H9 (cell line): ENCODE data around the gene SPR. TPM values are rescaled to one million over a fixed set of nuclear protein-coding genes. Genes with fewer than 3 reads are reported as not detected.
A peak's percentile ranks its signal among the peaks of the same experiment; 100 is the strongest.

ENCODE experiments used
- DNase-seq: peaks from one replicate; pipeline ENCODE4 v3.0.0-alpha.2; 2017
- H2AFZ ChIP-seq: one replicate; pipeline ENCODE4 v1.6.1; 2013; ENCODE audit warnings: mild to moderate bottlenecking, low read length, control low read depth, moderate library complexity
- H2AK5ac ChIP-seq: 2 replicates; pipeline ENCODE4 v1.6.1; 2013; ENCODE audit warnings: low read length, control low read depth, mixed read lengths; ENCODE audit not compliant: insufficient read length
- H2BK120ac ChIP-seq: one replicate; pipeline ENCODE4 v1.6.1; 2013; ENCODE audit warnings: low read depth, mild to moderate bottlenecking, low read length, control low read depth, inconsistent platforms; ENCODE audit not compliant: poor library complexity, severe bottlenecking
- H2BK12ac ChIP-seq: 2 replicates; pipeline ENCODE4 v1.6.1; 2013; ENCODE audit warnings: low read length, control low read depth, mixed read lengths, low read depth; ENCODE audit not compliant: insufficient read length
- H2BK15ac ChIP-seq: 2 replicates; pipeline ENCODE4 v1.6.1; 2013; ENCODE audit warnings: low read depth, low read length, control low read depth
- H2BK20ac ChIP-seq: one replicate; pipeline ENCODE4 v1.6.1; 2013; ENCODE audit warnings: low read depth, mild to moderate bottlenecking, low read length, control low read depth, inconsistent platforms; ENCODE audit not compliant: poor library complexity, severe bottlenecking
- H2BK5ac ChIP-seq: 2 replicates; pipeline ENCODE4 v1.6.1; 2013; ENCODE audit warnings: low read length, control low read depth, mixed read lengths; ENCODE audit not compliant: insufficient read length
- H3K14ac ChIP-seq: 2 replicates; pipeline ENCODE4 v1.6.1; 2013; ENCODE audit warnings: low read length, control low read depth; ENCODE audit not compliant: insufficient read depth
- H3K18ac ChIP-seq: 2 replicates; pipeline ENCODE4 v1.6.1; 2013; ENCODE audit warnings: low read depth, mild to moderate bottlenecking, mixed read lengths, low read length, control low read depth; ENCODE audit not compliant: insufficient read length
- H3K23ac ChIP-seq: 2 replicates; pipeline ENCODE4 v1.6.1; 2013; ENCODE audit warnings: low read length, control low read depth, mixed read lengths, low read depth; ENCODE audit not compliant: insufficient read length
- H3K23me2 ChIP-seq: 2 replicates; pipeline ENCODE4 v1.6.1; 2013; ENCODE audit warnings: low read depth, mild to moderate bottlenecking, mixed read lengths, low read length, control low read depth; ENCODE audit not compliant: insufficient read length, poor library complexity, severe bottlenecking
- H3K27ac ChIP-seq: 2 replicates; pipeline ENCODE4 v1.5.1; 2013; ENCODE audit warnings: low read length, control low read depth, mixed read lengths, low read depth; ENCODE audit not compliant: insufficient read length
- H3K27me3 ChIP-seq: 2 replicates; pipeline ENCODE4 v1.6.1; 2013; ENCODE audit warnings: low read length, control low read depth, inconsistent platforms; ENCODE audit not compliant: insufficient read depth
- H3K4ac ChIP-seq: 2 replicates; pipeline ENCODE4 v1.6.1; 2013; ENCODE audit warnings: low read depth, mild to moderate bottlenecking, control low read depth, inconsistent platforms, low read length, moderate library complexity
- H3K4me1 ChIP-seq: 2 replicates; pipeline ENCODE4 v1.6.1; 2013; ENCODE audit warnings: low read length, control low read depth, inconsistent platforms; ENCODE audit not compliant: insufficient read depth
- H3K4me2 ChIP-seq: 2 replicates; pipeline ENCODE4 v1.6.1; 2013; ENCODE audit warnings: low read length, control low read depth, mixed read lengths; ENCODE audit not compliant: insufficient read length, insufficient read depth
- H3K56ac ChIP-seq: 2 replicates; pipeline ENCODE4 v1.6.1; 2013; ENCODE audit warnings: low read depth, mild to moderate bottlenecking, mixed read lengths, low read length, control low read depth; ENCODE audit not compliant: insufficient read length
- H3K79me1 ChIP-seq: 2 replicates; pipeline ENCODE4 v1.6.1; 2013; ENCODE audit warnings: low read depth, mild to moderate bottlenecking, moderate library complexity, low read length, control low read depth, inconsistent platforms; ENCODE audit not compliant: insufficient read depth, poor library complexity, severe bottlenecking
- H3K79me2 ChIP-seq: 2 replicates; pipeline ENCODE4 v1.6.1; 2013; ENCODE audit warnings: low read length, control low read depth, inconsistent platforms; ENCODE audit not compliant: insufficient read depth
- H3K9ac ChIP-seq: 2 replicates; pipeline ENCODE4 v1.6.1; 2013; ENCODE audit warnings: low read length, control low read depth, mixed read lengths; ENCODE audit not compliant: insufficient read length; ENCODE audit errors: extremely low read depth
- H3K9me3 ChIP-seq: one replicate; pipeline ENCODE4 v1.6.1; 2013; ENCODE audit warnings: low read depth, low read length, inconsistent platforms; ENCODE audit not compliant: control insufficient read depth
- H3T11ph ChIP-seq: one replicate; pipeline ENCODE4 v1.6.1; 2013; ENCODE audit warnings: mild to moderate bottlenecking, low read length, control low read depth, inconsistent platforms
- H4K20me1 ChIP-seq: one replicate; pipeline ENCODE4 v1.6.1; 2013; ENCODE audit not compliant: control insufficient read depth, insufficient read length, insufficient read depth
- H4K5ac ChIP-seq: 2 replicates; pipeline ENCODE4 v1.6.1; 2013; ENCODE audit warnings: low read depth, mild to moderate bottlenecking, mixed read lengths, low read length, control low read depth; ENCODE audit not compliant: insufficient read length
- H4K8ac ChIP-seq: replicated peaks from 2 replicates; pipeline ENCODE4 v1.6.1; 2013; ENCODE audit warnings: low read length, control low read depth, mixed read lengths, low read depth; ENCODE audit not compliant: insufficient read length
- H4K91ac ChIP-seq: 2 replicates; pipeline ENCODE4 v1.6.1; 2013; ENCODE audit warnings: low read depth, mild to moderate bottlenecking, moderate library complexity, mixed read lengths, low read length, control low read depth; ENCODE audit not compliant: insufficient read length
- H3K27ac Mint-ChIP-seq, 3 experiments: 2 replicates in 2 of 3; 3 replicates in 1 of 3; pipeline ENCODE4 v1.8.0; 2020 to 2021; ENCODE audit warnings: mixed read lengths in 3 of 3, mild to moderate bottlenecking in 1 of 3, moderate library complexity in 1 of 3
- H3K27me3 Mint-ChIP-seq: 2 replicates; pipeline ENCODE4 v1.8.0; 2021; ENCODE audit warnings: low read depth, mild to moderate bottlenecking, moderate library complexity, mixed read lengths
- H3K36me3 Mint-ChIP-seq, 3 experiments: 2 replicates in 2 of 3; 3 replicates in 1 of 3; pipeline ENCODE4 v1.8.0; 2020 to 2021; ENCODE audit warnings: low read depth in 3 of 3, mixed read lengths in 3 of 3; ENCODE audit not compliant: insufficient read depth in 1 of 3
- H3K4me1 Mint-ChIP-seq, 2 experiments: 2 replicates each; pipeline ENCODE4 v1.8.0; 2020; ENCODE audit warnings: mixed read lengths in 2 of 2
- H3K4me3 Mint-ChIP-seq, 2 experiments: 2 replicates in 1 of 2; 3 replicates in 1 of 2; pipeline ENCODE4 v1.8.0; 2020 to 2021; ENCODE audit warnings: mild to moderate bottlenecking in 2 of 2, mixed read lengths in 2 of 2, moderate library complexity in 1 of 2
- H3K9me3 Mint-ChIP-seq, 2 experiments: 2 replicates in 1 of 2; 3 replicates in 1 of 2; pipeline ENCODE4 v1.8.0; 2020; ENCODE audit warnings: mild to moderate bottlenecking in 2 of 2, mixed read lengths in 2 of 2, moderate library complexity in 1 of 2
- CTCF ChIP-seq: fragments of 200-600 bp; sonication (generic); conservative IDR thresholded peaks from 3 replicates; pipeline ENCODE4 v1.8.0; 2021; ENCODE audit warnings: antibody characterized with exemption, mild to moderate bottlenecking
- WGBS: extraction: QIAGEN DNeasy Blood & Tissue Kit; methylation state at CpG from one replicate; pipeline ENCODE4 v1.1.7; 2013; ENCODE audit warnings: missing lambda C conversion rate, low lambda C conversion rate, mixed read lengths; ENCODE audit not compliant: insufficient read length; ENCODE audit errors: extremely low coverage; 5-methylcytosine and 5-hydroxymethylcytosine counted together
- total RNA-seq: library from RNA; stranded (reverse); gene quantifications from 2 replicates; pipeline ENCODE4 v1.2.1, GENCODE V29; 2021

Gene SPR
- total RNA-seq, 1 experiment from 2014 or later: 7.3 TPM

DNA sequence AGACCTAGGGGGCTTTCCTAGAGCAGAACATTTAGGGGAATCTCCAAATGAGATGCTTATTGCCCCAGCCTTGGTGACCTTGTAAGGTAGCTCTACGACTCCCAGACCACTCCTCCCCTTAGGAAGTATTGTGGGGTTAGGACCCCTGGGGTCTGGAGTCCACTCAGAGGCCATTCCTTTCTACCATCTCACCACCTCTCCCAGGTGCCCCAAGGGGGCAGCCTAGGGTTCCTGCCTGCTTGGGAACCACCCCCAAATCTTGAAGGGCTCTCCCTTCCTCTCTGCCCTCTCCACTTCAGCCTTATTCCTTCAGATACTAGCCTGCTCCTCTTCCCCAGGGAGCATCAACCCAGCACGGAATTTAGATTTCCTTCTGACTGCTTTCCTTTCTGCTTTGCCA is 43.9 kb upstream of the SPR start:
- Histone ChIP-seq H3K9me3 (no peaks in the 10 kb centered on the region), H2AK5ac (no peak overlapping the region), H3T11ph (no peak overlapping the region), H2AFZ (no peak overlapping the region), H3K4ac (no peak overlapping the region), H2BK15ac (no peak overlapping the region), H2BK12ac (no peak overlapping the region), H3K23me2 (no peaks in the 10 kb centered on the region), H4K8ac (no peak overlapping the region), H3K79me1 (no peaks in the 10 kb centered on the region), H4K91ac (no peak overlapping the region), H4K20me1 (no peaks in the 10 kb centered on the region), H3K9ac (no peak overlapping the region), H3K4me1 (no peaks in the 10 kb centered on the region; the same call in 1 of the 2 replicates), H3K56ac (no peak overlapping the region), H3K27me3 (no peaks in the 10 kb centered on the region), H3K4me2 (no peak overlapping the region), H3K79me2 (no peaks in the 10 kb centered on the region), H3K27ac (no peak overlapping the region), H4K5ac (no peak overlapping the region), H3K18ac (no peak overlapping the region), H3K14ac (no peak overlapping the region), H2BK120ac (no peak overlapping the region), H3K23ac (no peak overlapping the region), H2BK20ac (no peak overlapping the region), H2BK5ac (no peak overlapping the region)
- Mint-ChIP-seq H3K36me3 (no peaks in the 10 kb centered on the region), H3K27me3 (no peaks in the 10 kb centered on the region), H3K9me3 (no peaks in the 10 kb centered on the region), H3K4me1 (peaks cover 9% of the 10 kb centered on the region in 2 experiments), H3K4me3 (no peak overlapping the region), H3K27ac (no peak overlapping the region)
- WGBS: no CpG with 5 or more reads among the region's 2 CpGs
- TF ChIP-seq CTCF: peak; percentile 44
- no peak for DNase-seq
